Measurements from ENCODE around the gene CAMK1G. TPM values are rescaled to one million over a fixed set of nuclear protein-coding genes. Genes with fewer than 3 reads are reported as not detected.

Gene CAMK1G
- total and polyA plus RNA-seq, 10 of the 15 experiments (the other 5 are each of a cell fraction or from before 2014, with no cell fraction given) = 0.18 to 0.20 TPM; not detected in 8

DNA sequence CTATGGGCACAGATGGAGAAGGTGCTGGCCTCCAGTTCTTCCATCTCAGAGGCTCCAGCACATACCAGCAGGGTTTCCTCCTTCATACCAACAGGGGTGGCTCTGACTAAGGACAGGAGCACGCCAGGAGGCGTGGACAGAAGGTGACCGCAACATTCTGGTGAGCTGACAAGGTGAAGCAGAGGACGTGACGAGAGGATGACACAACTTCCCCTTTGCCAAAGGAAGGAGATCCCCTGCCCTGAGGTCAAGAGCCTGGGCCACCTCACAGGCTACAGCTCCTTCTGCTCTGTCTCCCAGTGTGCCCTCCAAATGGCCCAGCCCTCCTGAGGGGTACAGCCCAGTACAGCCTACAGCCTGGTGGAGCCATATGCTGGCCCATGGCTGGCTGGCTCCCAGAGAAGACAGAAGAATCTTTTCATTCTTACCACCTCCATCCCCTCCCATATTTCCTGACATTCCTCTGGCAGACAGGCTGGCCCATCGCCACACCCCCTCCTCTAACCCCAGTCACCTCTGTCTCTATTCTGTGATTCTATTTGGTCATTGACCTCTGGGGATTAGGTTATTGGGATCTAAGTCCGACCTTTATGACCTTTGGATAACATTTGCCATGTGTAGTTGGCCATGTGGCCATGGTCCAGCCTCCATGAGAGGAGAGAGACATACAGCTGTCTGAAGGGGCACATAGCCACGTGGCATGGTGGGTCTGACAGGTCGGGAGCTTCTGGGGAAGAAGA lies 73.8 kb downstream of the CAMK1G start:
- H4K20me1 ChIP-seq (ENCODE audit: control insufficient read depth, insufficient read depth) = no peaks in the 10 kb centered on the region
- H3K36me3 ChIP-seq (ENCODE audit: control insufficient read depth in 2 of 2, insufficient read depth in 2 of 2, low read length in 1 of 2) = no peaks in the 10 kb centered on the region
- no peaks in the 10 kb centered on the region for H3K79me2 ChIP-seq (ENCODE audit: control insufficient read depth, insufficient read depth, low read length)
- ChIA-PET RAD21 (ENCODE audit: unreplicated experiment) (interaction anchor here (0.8 to 15.7 kb wide), 8 partner anchors 12 to 110 kb away, joined by 3 to 195 read pairs (median 4); partner anchors contain the start of gene G0S2), SMC1A (ENCODE audit: uncharacterized antibody, unreplicated experiment) (interaction anchor here (0.8 to 17.6 kb wide), 7 partner anchors 8 to 30 kb away, joined by 3 to 261 read pairs (median 5); partner anchors contain the start of gene G0S2), POLR2A (interaction anchor here (0.6 to 3.6 kb wide), 5 partner anchors 11 to 110 kb away, joined by 3 to 43 read pairs (median 4); partner anchors contain the start of gene G0S2), CTCF (interaction anchor here (0.9 to 2.7 kb wide), 8 partner anchors 17 to 93 kb away, joined by 3 to 23 read pairs (median 4); partner anchors contain the start of gene G0S2)
- intact Hi-C loops (cut with micrococcal nuclease; ENCODE audit: unreplicated experiment) (loop anchor here (5.0 kb wide), 1 partner anchor 735 kb away; no protein-coding TSS in a partner anchor), in situ Hi-C loops (cut with MboI) (no loop called here)
- no peak overlapping the region for H3K4me3 ChIP-seq
- no peaks in the 10 kb centered on the region for H3K9me3 ChIP-seq (replicated peaks; ENCODE audit: control insufficient read depth, insufficient read depth, low read length)
- no peak for DNase-seq (ENCODE audit: low read depth, low spot score)
- peaks cover 23% of the 10 kb centered on the region for H3K4me1 ChIP-seq (ENCODE audit: control insufficient read depth, insufficient read depth, low read length)
- H2AFZ ChIP-seq (ENCODE audit: control insufficient read depth, low read depth, low read length) = no peak overlapping the region; the same call in 1 of the 2 replicates
- peak; percentile 69 for ATAC-seq
- no TSS peak for BruUV-seq (replicated peaks)
- WGBS (ENCODE audit: insufficient coverage, insufficient replicate concordance, low lambda C conversion rate, missing lambda C conversion rate) = 36% methylated on average over 9 of the region's 9 CpGs
- H3K27me3 ChIP-seq (replicated peaks in 1 of 2; ENCODE audit: control insufficient read depth in 2 of 2, insufficient read depth in 2 of 2, low read length in 1 of 2) = no peaks in the 10 kb centered on the region; a peak in 1 of 4 replicates
- peak overlapping the region; percentile 47; the same call in 1 of the 2 replicates for H3K4me2 ChIP-seq (ENCODE audit: control insufficient read depth, insufficient read depth)
- no peak overlapping the region for H3K9ac ChIP-seq (ENCODE audit: control insufficient read depth, insufficient read depth, low read length)
- FAIRE-seq = no peak
- H3K27ac ChIP-seq (ENCODE audit: control insufficient read depth, insufficient read depth) = no peak overlapping the region
- no peak for TF ChIP-seq POLR2AphosphoS5 (IDR thresholded peaks at IDR 0.05; ENCODE audit: low read length)
- TF ChIP-seq NR2F1 (conservative IDR thresholded peaks at IDR 0.05) = peak; percentile 86
- TF ChIP-seq SMAD5 (IDR thresholded peaks at IDR 0.05; ENCODE audit: low read depth) = no peak
- TF ChIP-seq CREB1 (IDR thresholded peaks at IDR 0.05; ENCODE audit: low read depth) = peak; percentile 85
- TF ChIP-seq, protein P1, sequence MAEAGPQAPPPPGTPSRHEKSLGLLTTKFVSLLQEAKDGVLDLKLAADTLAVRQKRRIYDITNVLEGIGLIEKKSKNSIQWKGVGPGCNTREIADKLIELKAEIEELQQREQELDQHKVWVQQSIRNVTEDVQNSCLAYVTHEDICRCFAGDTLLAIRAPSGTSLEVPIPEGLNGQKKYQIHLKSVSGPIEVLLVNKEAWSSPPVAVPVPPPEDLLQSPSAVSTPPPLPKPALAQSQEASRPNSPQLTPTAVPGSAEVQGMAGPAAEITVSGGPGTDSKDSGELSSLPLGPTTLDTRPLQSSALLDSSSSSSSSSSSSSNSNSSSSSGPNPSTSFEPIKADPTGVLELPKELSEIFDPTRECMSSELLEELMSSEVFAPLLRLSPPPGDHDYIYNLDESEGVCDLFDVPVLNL (IDR thresholded peaks at IDR 0.05; ENCODE audit: low read depth, low read length) = no peak
- peak; percentile 69 for TF ChIP-seq ATF7 (IDR thresholded peaks at IDR 0.05; ENCODE audit: low read depth)
- TF ChIP-seq RUNX3 (IDR thresholded peaks at IDR 0.05; ENCODE audit: low read length) = peak; percentile 74
- TF ChIP-seq, protein P2, sequence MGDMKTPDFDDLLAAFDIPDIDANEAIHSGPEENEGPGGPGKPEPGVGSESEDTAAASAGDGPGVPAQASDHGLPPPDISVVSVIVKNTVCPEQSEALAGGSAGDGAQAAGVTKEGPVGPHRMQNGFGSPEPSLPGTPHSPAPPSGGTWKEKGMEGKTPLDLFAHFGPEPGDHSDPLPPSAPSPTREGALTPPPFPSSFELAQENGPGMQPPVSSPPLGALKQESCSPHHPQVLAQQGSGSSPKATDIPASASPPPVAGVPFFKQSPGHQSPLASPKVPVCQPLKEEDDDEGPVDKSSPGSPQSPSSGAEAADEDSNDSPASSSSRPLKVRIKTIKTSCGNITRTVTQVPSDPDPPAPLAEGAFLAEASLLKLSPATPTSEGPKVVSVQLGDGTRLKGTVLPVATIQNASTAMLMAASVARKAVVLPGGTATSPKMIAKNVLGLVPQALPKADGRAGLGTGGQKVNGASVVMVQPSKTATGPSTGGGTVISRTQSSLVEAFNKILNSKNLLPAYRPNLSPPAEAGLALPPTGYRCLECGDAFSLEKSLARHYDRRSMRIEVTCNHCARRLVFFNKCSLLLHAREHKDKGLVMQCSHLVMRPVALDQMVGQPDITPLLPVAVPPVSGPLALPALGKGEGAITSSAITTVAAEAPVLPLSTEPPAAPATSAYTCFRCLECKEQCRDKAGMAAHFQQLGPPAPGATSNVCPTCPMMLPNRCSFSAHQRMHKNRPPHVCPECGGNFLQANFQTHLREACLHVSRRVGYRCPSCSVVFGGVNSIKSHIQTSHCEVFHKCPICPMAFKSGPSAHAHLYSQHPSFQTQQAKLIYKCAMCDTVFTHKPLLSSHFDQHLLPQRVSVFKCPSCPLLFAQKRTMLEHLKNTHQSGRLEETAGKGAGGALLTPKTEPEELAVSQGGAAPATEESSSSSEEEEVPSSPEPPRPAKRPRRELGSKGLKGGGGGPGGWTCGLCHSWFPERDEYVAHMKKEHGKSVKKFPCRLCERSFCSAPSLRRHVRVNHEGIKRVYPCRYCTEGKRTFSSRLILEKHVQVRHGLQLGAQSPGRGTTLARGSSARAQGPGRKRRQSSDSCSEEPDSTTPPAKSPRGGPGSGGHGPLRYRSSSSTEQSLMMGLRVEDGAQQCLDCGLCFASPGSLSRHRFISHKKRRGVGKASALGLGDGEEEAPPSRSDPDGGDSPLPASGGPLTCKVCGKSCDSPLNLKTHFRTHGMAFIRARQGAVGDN (IDR thresholded peaks at IDR 0.05) = peak; percentile 91
- TF ChIP-seq, protein P3, sequence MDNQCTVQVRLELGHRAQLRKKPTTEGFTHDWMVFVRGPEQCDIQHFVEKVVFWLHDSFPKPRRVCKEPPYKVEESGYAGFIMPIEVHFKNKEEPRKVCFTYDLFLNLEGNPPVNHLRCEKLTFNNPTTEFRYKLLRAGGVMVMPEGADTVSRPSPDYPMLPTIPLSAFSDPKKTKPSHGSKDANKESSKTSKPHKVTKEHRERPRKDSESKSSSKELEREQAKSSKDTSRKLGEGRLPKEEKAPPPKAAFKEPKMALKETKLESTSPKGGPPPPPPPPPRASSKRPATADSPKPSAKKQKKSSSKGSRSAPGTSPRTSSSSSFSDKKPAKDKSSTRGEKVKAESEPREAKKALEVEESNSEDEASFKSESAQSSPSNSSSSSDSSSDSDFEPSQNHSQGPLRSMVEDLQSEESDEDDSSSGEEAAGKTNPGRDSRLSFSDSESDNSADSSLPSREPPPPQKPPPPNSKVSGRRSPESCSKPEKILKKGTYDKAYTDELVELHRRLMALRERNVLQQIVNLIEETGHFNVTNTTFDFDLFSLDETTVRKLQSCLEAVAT (IDR thresholded peaks at IDR 0.05) = peak; percentile 35; the same call in 1 of the 2 replicates
- TF ChIP-seq CEBPB (IDR thresholded peaks at IDR 0.05; ENCODE audit: borderline replicate concordance in 1 of 2, low read depth in 2 of 2, low read length in 2 of 2) = no peak
- TF ChIP-seq IKZF2 (IDR thresholded peaks at IDR 0.05) = peak; percentile 25 to 48; a peak in 2 of 4 replicates
- TF ChIP-seq IKZF1 (conservative IDR thresholded peaks at IDR 0.05) = peak; percentile 52; the same call in 1 of the 2 replicates
- no peak for TF ChIP-seq ZBED1 (IDR thresholded peaks at IDR 0.05; ENCODE audit: borderline replicate concordance)
- 0 out of 2 replicates have a peak, but pooled peaks have one; percentile 51 for TF ChIP-seq DPF2 (IDR thresholded peaks at IDR 0.05)
- no peak for TF ChIP-seq BACH1 (IDR thresholded peaks at IDR 0.05; ENCODE audit: borderline replicate concordance)
- TF ChIP-seq SRF (IDR thresholded peaks at IDR 0.05; ENCODE audit: low read depth in 2 of 2, low read length in 2 of 2) = no peak
- TF ChIP-seq MTA2 (IDR thresholded peaks at IDR 0.05; ENCODE audit: low read depth) = peak; percentile 41; the same call in 1 of the 2 replicates
- TF ChIP-seq FOXM1 (IDR thresholded peaks at IDR 0.05; ENCODE audit: low read depth, low read length) = no peak

Data from GM12878 (cell line).